ENCODE data around the gene PTBP3. TPM values are rescaled to one million over a fixed set of nuclear protein-coding genes. Genes with fewer than 3 reads are reported as not detected.

Gene PTBP3
- total RNA-seq, 2 donors from 2014 or later, result 26.5 to 55.6 TPM

DNA sequence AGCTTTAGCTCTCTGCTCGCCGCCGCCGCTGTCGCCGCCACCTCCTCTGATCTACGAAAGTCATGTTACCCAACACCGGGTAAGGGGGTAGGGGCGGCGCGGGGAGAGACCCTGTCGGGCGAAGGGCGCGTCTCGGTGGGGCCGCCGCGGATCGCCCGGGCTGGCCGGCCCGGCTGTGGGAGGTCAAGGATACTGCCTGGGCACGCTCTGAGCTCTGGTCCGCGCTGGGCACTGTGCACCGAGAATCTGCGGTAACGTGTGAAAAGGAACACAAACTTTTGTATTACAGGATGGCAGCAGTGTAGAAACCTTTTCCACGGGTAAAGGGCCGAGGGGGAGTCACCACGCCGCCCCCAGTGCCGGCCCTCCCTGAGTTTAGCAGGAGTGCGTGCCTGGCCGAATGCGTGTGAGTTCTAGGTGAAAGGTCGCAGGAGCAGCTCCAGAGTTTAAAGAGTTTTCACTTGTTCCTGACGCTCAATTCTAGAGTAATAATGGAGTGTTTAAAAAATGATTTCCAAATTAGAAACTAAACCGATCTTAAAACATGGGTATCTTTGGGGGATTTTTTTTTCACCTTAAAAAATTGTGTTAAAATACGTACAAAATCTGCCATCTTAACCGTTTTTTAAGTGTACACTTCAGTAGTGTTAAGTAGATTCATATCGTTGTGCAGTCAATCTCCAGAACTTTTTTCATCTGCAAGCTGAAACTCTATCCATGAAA lies 46.8 kb upstream of the PTBP3 start, which contains the start of gene HSDL2:
Gene HSDL2, plus strand, starts transcription at position 7 of the 723 bp plus-strand sequence. Its CDS starts 56 bp downstream, at position 63.
- H3K36me3 ChIP-seq, result no peaks in the 10 kb centered on the region
- H3K27me3 ChIP-seq (replicated peaks; ENCODE audit: insufficient read depth), result no peaks in the 10 kb centered on the region
- DNase-seq (ENCODE audit: low spot score) (peak; percentile 8), ATAC-seq (ENCODE audit: insufficient number of reproducible peaks, low FRiP score, low read depth) (peak; percentile 30)
- H3K4me3 ChIP-seq, result peak within 1 kb of the TSS; percentile 93
- TF ChIP-seq CTCF (IDR thresholded peaks at IDR 0.05), result no peak
- no peaks in the 10 kb centered on the region for H3K9me3 ChIP-seq
- H3K27ac ChIP-seq, result peak within 1 kb of the TSS; percentile 96
- peaks cover 43 to 56% of the 10 kb centered on the region in 2 donors for H3K4me1 ChIP-seq (ENCODE audit: control insufficient read depth in 1 of 2, low read depth in 2 of 2)

- Histone ChIP-seq H3K4me1 (ENCODE audit: control insufficient read depth in 1 of 2, low read depth in 2 of 2) (peaks cover 41 to 53% of the 10 kb centered on the region in 2 donors), H3K4me3 (peak overlapping the region; percentile 93), H3K27ac (peak overlapping the region; percentile 96), H3K9me3 (no peaks in the 10 kb centered on the region), H3K27me3 (replicated peaks; ENCODE audit: insufficient read depth) (no peaks in the 10 kb centered on the region), H3K36me3 (no peaks in the 10 kb centered on the region)
- DNase-seq (ENCODE audit: low spot score) (peak; percentile 98), ATAC-seq (ENCODE audit: insufficient number of reproducible peaks, low FRiP score, low read depth) (peak; percentile 93)
- no peak for TF ChIP-seq CTCF (IDR thresholded peaks at IDR 0.05)
Measured at GRCh38 chr9:112379177-112380101, 46.0 kb upstream of the PTBP3 start.

DNA sequence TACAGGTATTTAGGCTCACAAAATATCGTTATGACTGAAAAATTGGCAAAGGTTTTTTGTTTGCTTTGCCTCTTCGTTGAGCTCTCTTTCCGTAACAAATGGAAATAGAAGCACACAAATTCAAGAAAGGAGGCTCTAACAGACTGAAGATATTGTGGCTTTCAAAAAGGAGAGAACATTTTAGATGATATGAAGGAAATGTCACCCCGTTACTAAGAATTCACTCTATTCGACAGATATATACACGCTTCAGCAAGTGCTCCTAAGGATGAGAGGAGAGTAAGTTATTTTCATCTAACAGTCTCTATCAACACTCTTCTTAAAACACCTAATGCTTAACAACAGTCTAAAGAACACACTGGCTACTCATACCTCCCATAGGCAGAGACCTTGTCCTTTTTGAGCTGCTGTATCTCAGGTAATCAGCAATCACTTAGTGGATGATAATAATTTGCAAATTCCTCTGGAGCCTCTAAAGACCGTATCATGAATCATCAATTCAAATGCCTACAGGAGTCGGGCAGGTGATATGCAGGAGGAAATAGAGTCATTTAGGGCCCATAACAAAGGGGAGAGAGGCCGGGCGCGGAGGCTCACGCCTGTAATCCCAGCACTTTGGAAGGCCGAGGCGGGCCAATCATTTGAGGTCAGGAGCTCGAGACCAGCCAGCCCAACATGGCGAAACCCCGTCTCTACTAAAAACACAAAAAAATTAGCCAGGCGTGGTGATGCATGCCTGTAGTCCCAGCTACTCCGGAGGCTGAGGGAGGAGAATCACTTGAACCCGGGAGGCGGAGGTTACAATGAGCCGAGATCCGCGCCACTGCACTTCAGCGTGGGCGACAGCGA lies 45.1 kb upstream of the PTBP3 start:
- TF ChIP-seq CTCF (IDR thresholded peaks at IDR 0.05), result no peak
- Histone ChIP-seq H3K9me3 (no peaks in the 10 kb centered on the region), H3K27ac (peak overlapping the region; percentile 96), H3K4me1 (ENCODE audit: control insufficient read depth in 1 of 2, low read depth in 2 of 2) (peaks cover 32 to 44% of the 10 kb centered on the region in 2 donors), H3K4me3 (peak overlapping the region; percentile 93), H3K27me3 (replicated peaks; ENCODE audit: insufficient read depth) (no peaks in the 10 kb centered on the region), H3K36me3 (no peaks in the 10 kb centered on the region)
- ATAC-seq (ENCODE audit: insufficient number of reproducible peaks, low FRiP score, low read depth) (no peak), DNase-seq (ENCODE audit: low spot score) (no peak)

DNA sequence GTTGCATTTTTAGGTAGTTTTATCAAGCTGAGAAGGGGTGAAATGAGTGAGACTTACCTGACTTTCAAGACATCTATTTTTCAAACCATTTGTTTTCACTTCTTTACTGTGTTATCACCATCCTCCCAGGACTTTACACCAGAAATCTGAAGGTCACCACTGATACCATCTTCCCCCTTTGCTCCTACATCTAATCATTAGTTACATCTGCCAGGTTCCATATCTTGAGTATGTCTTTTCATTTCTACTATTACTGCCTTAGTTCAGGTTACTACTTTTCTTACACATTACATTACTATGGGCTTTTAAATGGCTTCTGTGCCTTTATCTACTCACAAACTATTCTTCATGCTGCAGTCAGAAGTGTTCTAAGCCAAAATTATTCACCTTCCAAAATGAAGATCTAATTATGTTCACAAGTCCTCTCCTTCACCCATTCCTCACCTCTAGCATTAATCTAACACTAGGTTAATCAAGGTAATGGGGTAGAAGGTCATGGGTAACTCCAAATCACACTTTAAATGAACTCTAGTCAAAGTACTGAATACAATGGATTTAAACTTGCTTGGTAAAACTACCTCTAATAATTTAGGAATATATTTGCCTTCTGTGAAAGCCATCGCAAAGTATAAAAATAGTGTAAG lies 44.4 kb upstream of the PTBP3 start:
- Histone ChIP-seq H3K4me1 (ENCODE audit: control insufficient read depth in 1 of 2, low read depth in 2 of 2) (peaks cover 26 to 39% of the 10 kb centered on the region in 2 donors), H3K27ac (no peak overlapping the region), H3K27me3 (replicated peaks; ENCODE audit: insufficient read depth) (no peaks in the 10 kb centered on the region), H3K4me3 (peak overlapping the region; percentile 93), H3K9me3 (no peaks in the 10 kb centered on the region), H3K36me3 (no peaks in the 10 kb centered on the region)
- TF ChIP-seq CTCF (IDR thresholded peaks at IDR 0.05), result no peak
- no peak for DNase-seq (ENCODE audit: low spot score)
- no peak for ATAC-seq (ENCODE audit: insufficient number of reproducible peaks, low FRiP score, low read depth)
